Adrenal gland (tissue), 12 donors: ENCODE measurements around the gene ZNF296. TPM values are rescaled to one million over a fixed set of nuclear protein-coding genes. Genes with fewer than 3 reads are reported as not detected.

Experiments used
- DNase-seq, 7 donors: peaks; one replicate each; pipeline ENCODE4 v3.0.0-alpha.2; 2019 to 2020
- H3K27ac ChIP-seq, 5 donors: fragments of 200-600 bp; sonication (generic) in 4 of 5; 1 replicate in 3 of 5; 2 replicates in 2 of 5; pipeline versions ENCODE4 v1.5.1 to v1.8.0; 2016 to 2020; ENCODE audit warnings: mild to moderate bottlenecking in 1 of 5
- H3K27me3 ChIP-seq: fragments of 200-600 bp; 2 replicates; pipeline ENCODE4 v1.8.0; 2021
- H3K36me3 ChIP-seq, 2 donors: fragments of 200-600 bp; replicated peaks in 1 of 2; 1 replicate in 1 of 2; 2 replicates in 1 of 2; pipeline versions ENCODE4 v1.5.1 to v1.8.0; 2018 to 2022
- H3K4me1 ChIP-seq, 2 donors: fragments of 200-600 bp; replicated peaks in 1 of 2; 1 replicate in 1 of 2; 2 replicates in 1 of 2; pipeline versions ENCODE4 v1.5.1 to v1.8.0; 2018 to 2021
- H3K4me3 ChIP-seq, 4 donors: fragments of 200-600 bp; sonication (generic) in 3 of 4; one replicate each; pipeline ENCODE4 v1.5.1; 2016 to 2018
- H3K9me3 ChIP-seq, 3 donors: fragments of 200-600 bp; sonication (generic) in 1 of 3; replicated peaks in 1 of 3; 1 replicate in 2 of 3; 2 replicates in 1 of 3; pipeline versions ENCODE4 v1.5.1 to v1.8.0; 2016 to 2021
- CTCF ChIP-seq, 6 experiments: fragments of 450-650 bp in 4 of 6; fragments of 200-600 bp in 2 of 6; sonication (generic) in 1 of 6; IDR thresholded peaks; 1 replicate in 5 of 6; 2 replicates in 1 of 6; pipeline versions ENCODE4 v1.5.1 to v1.8.0; 2016 to 2021; ENCODE audit warnings: antibody characterized with exemption in 6 of 6, mild to moderate bottlenecking in 2 of 6, moderate library complexity in 1 of 6
- POLR2A ChIP-seq, 2 donors: fragments of 450-650 bp; IDR thresholded peaks; one replicate each; pipeline ENCODE4 v1.6.1; 2017; ENCODE audit warnings: antibody characterized with exemption in 2 of 2, mild to moderate bottlenecking in 2 of 2, moderate library complexity in 1 of 2
- WGBS, 4 donors: extraction: QIAGEN DNeasy Blood & Tissue Kit in 2 of 4; methylation state at CpG; one replicate each; pipeline versions ENCODE4 v1.1.5 to v1.1.7; 2013 to 2017; 5-methylcytosine and 5-hydroxymethylcytosine counted together
- intact Hi-C, 2 donors: fragments of 100-400 bp; cut with DNase I; formaldehyde crosslinking; loops; one replicate each; pipeline versions ENCODE4 v1.14.1 to v1.15.0; 2022 to 2023
- polyA plus RNA-seq, 3 donors: library from polyadenylated mRNA; stranded (reverse); fragments of 200-250 nt in 2 of 3; fragments of 350-450 nt in 1 of 3; fragmentation: Illumina TruSeq in 1 of 3; extraction: RNeasy Lipid Tissue Mini Kit (QIAGEN cat#74804) in 1 of 3; gene quantifications; one replicate each; pipeline ENCODE4 v1.2.3, GENCODE V29; 2013 to 2014
- total RNA-seq, 9 donors: library from RNA; depleted of rRNA in 4 of 9; stranded (reverse); fragments of >200 nt in 4 of 9; fragments of 120-200 nt in 1 of 9; fragmentation: NEBNext Ultra II Directional in 1 of 9; extraction: Animal tissue kit (Norgen Biotek cat#: 25700) in 1 of 9; gene quantifications; one replicate each; pipeline versions ENCODE4 v1.1.0 to v1.2.4, GENCODE V29; 2013 to 2023
- donor health status: healthy with polysubstance abuse.
- donor health status: Bipolar disorder and iron deficiency.
- donor health status: DM: yes; HTN: yes; CAD: no.
- donor health status: DM: no; HTN: no; CAD: no.
- donor health status: DM: no; HTN: no; CAD: no.
- donor health status: DM: yes; HTN: yes; CAD: no.

The ZNF296 gene
- total and polyA plus RNA-seq, 12 donors, result 0.06 to 13.2 (median 0.81) TPM; not detected in 2

DNA sequence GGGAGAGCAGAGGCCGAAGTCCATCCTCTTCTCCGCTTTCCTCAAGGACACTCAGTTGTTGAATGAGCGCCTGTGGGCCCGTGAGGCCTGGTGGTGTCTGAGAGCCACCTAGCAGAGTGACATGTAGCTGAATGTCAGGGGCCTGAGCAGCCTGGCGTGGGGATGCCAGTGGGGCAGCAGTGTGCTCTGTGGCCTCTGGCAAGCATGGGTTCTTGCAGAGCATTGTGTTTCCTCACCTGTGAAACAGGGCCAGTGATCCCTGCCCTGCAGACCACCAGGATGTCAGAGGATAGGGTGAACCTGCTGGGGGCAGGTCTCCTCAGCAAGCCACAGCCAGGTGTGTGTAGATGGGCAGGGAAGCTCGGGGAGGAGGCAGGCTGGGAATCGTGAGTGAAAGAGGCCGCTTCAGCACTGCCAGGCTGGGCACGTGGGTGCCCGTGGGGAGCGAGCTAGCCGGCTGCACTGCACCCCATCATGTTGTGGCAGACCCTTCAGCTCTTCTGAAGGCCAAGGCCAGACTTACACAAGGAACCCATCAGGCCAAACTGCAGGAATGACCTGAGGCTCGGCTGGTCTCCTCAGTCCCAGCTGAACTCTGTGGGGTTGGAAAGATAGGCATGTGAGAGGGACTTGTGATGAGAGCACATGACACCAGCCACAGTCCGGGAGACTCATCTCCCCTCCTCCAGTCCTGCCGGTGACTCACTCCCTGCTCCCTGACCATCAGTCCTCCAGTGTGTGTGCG is 21.7 kb upstream of the ZNF296 start:
- Histone ChIP-seq H3K36me3 (no peaks in the 10 kb centered on the region), H3K4me1 (peaks cover 80 to 95% of the 10 kb centered on the region in 2 donors), H3K4me3 (peak overlapping the region in 1 of 4 donors; percentile 40), H3K27ac (peak overlapping the region; percentile 82 to 99 (median 97)), H3K27me3 (no peaks in the 10 kb centered on the region), H3K9me3 (no peaks in the 10 kb centered on the region)
- DNase-seq, result peak; percentile 90 to 98 (median 96)
- WGBS, 4 donors, result 26 to 45% (median 39%) methylated on average over 7 to 16 of the region's 16 CpGs
- peak in 1 of 2 donors; percentile 94 for TF ChIP-seq POLR2A (IDR thresholded peaks at IDR 0.05)
- no peak for TF ChIP-seq CTCF (IDR thresholded peaks at IDR 0.05)
- intact Hi-C loops, result no loop called here

DNA sequence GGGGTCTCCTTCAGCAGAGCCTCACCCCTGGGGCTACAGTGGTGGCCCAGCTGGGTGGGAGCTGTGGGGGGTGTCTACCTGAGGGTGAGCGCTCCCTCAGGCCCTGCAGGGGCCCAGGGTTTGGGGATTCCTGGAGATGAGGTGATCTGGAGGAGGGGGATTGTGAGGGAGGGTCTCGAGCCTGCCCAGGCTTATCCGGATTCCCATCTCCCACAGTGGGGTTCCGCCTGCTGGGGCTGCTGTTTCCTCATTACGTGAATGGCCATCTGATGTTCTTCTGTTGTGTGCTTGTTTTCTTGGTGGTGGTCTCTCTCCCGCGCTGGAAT is 21.1 kb upstream of the ZNF296 start:
- no peak for DNase-seq
- H3K4me3 ChIP-seq, result no peak overlapping the region
- WGBS, 4 donors, result 50 to 74% (median 74%) methylated on average over 2 to 7 of the region's 7 CpGs
- H3K27me3 ChIP-seq, result no peaks in the 10 kb centered on the region
- no peak for TF ChIP-seq POLR2A (IDR thresholded peaks at IDR 0.05)
- no peak for TF ChIP-seq CTCF (IDR thresholded peaks at IDR 0.05)
- intact Hi-C loops, result no loop called here
- H3K36me3 ChIP-seq, result no peaks in the 10 kb centered on the region
- no peaks in the 10 kb centered on the region for H3K9me3 ChIP-seq
- H3K4me1 ChIP-seq, result peaks cover 76 to 89% of the 10 kb centered on the region in 2 donors
- peak overlapping the region; percentile 82 to 99 (median 97) for H3K27ac ChIP-seq

DNA sequence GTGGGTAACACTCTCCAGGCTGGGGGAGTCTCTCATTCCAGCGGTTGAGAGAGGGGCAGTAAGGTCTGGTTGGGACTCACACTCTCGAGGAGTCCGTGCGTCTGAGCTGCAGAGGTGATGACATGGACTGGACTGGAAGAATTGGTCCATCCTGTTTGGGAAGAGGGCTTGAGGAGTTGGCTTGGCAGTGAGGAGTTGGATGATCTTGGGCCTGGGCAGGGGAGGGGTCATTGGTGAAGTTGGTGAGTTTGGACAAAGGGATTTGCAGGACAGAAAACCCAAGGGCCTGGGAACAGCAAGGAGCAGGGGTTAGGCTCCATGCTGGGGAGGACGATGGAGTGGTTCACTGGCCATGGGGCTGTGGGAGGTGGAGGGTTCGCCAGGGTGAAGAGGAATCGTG is 20.4 kb upstream of the ZNF296 start:
- no peak for DNase-seq
- TF ChIP-seq CTCF (IDR thresholded peaks at IDR 0.05), result no peak
- TF ChIP-seq POLR2A (IDR thresholded peaks at IDR 0.05), result no peak

DNA sequence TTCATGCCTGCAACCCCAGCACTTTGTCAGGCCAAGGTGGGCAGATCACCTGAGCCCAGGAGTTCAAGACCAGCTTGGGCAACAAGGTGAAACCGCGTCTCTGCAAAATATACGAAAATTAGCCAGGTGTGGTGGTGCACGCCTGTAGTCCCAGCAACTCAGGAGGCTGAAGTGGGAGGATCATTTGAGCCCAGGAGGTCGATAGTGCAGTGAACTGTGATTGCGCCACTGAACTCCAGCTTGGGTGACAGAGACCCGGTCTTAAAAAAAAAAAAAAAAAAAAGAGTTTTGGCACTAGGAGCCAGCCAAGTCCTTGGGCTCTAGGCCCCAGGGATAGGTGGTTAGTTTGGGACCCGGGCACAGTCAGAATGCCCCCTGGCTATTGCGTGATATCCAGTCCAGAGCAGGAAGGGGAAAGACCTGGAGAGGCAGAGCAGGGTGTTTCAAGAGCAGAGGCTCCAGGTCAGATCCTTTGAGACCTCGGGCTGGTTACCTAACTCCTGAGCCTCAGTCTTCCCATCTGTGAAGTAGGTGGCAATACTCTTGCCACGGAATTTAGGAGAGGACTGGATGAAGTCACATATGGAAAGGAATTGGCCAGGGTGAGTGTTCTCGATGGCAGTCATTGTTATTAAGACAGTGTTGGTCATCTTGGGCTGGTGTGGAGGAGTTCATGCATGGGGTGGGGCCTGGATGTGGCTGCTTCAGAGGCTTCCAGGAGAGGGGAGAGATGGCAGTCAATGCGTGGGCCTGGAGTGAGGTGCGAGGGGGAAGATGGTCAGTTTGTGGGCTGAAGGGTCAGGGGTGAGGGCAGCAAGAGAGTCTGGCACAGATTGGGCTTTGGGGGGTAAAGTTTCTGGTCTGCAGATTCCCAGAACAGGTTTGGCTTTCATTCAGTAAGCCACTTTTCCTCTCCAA is 19.5 kb upstream of the ZNF296 start:
- Histone ChIP-seq H3K27ac (peak overlapping the region in 4 of 5 donors; percentile 33 to 99 (median 98)), H3K4me1 (peaks cover 59 to 77% of the 10 kb centered on the region in 2 donors), H3K36me3 (no peaks in the 10 kb centered on the region), H3K4me3 (no peak overlapping the region), H3K9me3 (no peaks in the 10 kb centered on the region), H3K27me3 (no peaks in the 10 kb centered on the region)
- TF ChIP-seq CTCF (IDR thresholded peaks at IDR 0.05) (no peak), POLR2A (IDR thresholded peaks at IDR 0.05) (no peak)
- intact Hi-C loops, result no loop called here
- WGBS, 4 donors, result 74 to 77% (median 74%) methylated on average over 14 of the region's 14 CpGs
- peak in 2 of 7 donors; percentile 58 for DNase-seq

More for the DNA sequence above, 20.4 kb upstream of the ZNF296 start:
- H3K27me3 ChIP-seq, result no peaks in the 10 kb centered on the region
- 85 to 89% (median 87%) methylated on average over 7 of the region's 7 CpGs for WGBS, 4 donors
- peak overlapping the region; percentile 82 to 99 (median 97) for H3K27ac ChIP-seq
- H3K4me3 ChIP-seq, result no peak overlapping the region
- H3K4me1 ChIP-seq, result peaks cover 69 to 82% of the 10 kb centered on the region in 2 donors
- intact Hi-C loops, result no loop called here
- H3K9me3 ChIP-seq, result no peaks in the 10 kb centered on the region
- H3K36me3 ChIP-seq, result no peaks in the 10 kb centered on the region
